Measurements from ENCODE around the gene LMNTD2. TPM values are rescaled to one million over a fixed set of nuclear protein-coding genes. Genes with fewer than 3 reads are reported as not detected.

The LMNTD2 gene
- total and polyA plus RNA-seq, 4 donors: 0.79 to 7.6 (median 3.3) TPM

DNA sequence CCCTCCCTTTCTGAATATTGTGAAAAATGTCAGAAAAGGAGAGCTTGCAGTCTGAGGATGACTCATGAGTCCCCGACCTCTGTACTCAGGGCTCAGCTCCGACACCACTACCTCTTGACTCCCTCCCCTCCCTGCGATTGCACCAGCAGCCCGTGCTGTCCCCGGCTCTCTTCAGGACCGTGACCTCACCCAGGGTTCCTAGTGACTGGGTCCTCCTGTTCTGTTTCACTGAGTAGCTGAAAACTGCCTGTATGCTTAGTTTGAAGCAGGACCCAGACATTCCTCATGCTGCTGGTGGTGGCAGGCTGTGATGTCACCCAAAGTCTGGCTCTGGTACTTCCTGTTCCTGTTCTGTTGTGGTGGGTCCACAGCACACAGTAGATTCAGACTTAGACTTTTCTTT is 27.4 kb upstream of the LMNTD2 start:
- Histone ChIP-seq H3K27me3 (ENCODE audit: control insufficient read depth, insufficient read depth, low read length) (no peaks in the 10 kb centered on the region), H3K36me3 (ENCODE audit: control insufficient read depth, insufficient read depth, low read length) (peaks cover 87% of the 10 kb centered on the region), H3K27ac (ENCODE audit: low read depth, low read length) (no peak overlapping the region), H3K4me1 (ENCODE audit: control insufficient read depth, insufficient read depth, low read length) (no peaks in the 10 kb centered on the region), H3K9me3 (ENCODE audit: control insufficient read depth, insufficient read depth, low read length) (no peaks in the 10 kb centered on the region), H3K4me3 (ENCODE audit: low read depth, low read length) (no peak overlapping the region)
- WGBS (ENCODE audit: insufficient coverage): 86% methylated on average over 6 of the region's 6 CpGs
- DNase-seq (ENCODE audit: low read depth in 4 of 6, low spot score in 6 of 6): no peak

DNA sequence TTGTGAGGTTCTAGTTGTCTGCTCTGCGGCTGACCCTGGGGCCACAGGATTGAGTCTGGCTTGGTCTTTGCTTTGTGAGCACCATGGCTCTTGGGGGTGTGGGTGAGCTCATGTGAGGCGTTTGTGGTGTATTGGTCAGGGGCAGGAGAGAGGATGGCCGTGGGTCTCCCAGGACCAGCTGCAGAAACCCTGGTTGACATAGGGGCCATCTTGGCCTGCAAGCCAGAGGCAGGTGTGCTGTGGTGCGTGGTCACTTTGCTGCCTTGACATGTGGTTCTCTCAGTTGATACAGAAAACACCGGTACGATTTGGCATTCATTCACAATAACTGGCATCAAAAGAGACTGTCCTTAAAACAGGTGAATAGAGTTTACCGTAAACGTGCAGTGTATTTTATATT is 27.0 kb upstream of the LMNTD2 start:
- 100% methylated on average over 3 of the region's 8 CpGs for WGBS (ENCODE audit: insufficient coverage)
- Histone ChIP-seq H3K9me3 (ENCODE audit: control insufficient read depth, insufficient read depth, low read length) (no peaks in the 10 kb centered on the region), H3K27me3 (ENCODE audit: control insufficient read depth, insufficient read depth, low read length) (no peaks in the 10 kb centered on the region), H3K36me3 (ENCODE audit: control insufficient read depth, insufficient read depth, low read length) (peaks cover 86% of the 10 kb centered on the region), H3K4me1 (ENCODE audit: control insufficient read depth, insufficient read depth, low read length) (no peaks in the 10 kb centered on the region), H3K4me3 (ENCODE audit: low read depth, low read length) (no peak overlapping the region), H3K27ac (ENCODE audit: low read depth, low read length) (no peak overlapping the region)
- no peak for DNase-seq (ENCODE audit: low read depth in 4 of 6, low spot score in 6 of 6)

DNA sequence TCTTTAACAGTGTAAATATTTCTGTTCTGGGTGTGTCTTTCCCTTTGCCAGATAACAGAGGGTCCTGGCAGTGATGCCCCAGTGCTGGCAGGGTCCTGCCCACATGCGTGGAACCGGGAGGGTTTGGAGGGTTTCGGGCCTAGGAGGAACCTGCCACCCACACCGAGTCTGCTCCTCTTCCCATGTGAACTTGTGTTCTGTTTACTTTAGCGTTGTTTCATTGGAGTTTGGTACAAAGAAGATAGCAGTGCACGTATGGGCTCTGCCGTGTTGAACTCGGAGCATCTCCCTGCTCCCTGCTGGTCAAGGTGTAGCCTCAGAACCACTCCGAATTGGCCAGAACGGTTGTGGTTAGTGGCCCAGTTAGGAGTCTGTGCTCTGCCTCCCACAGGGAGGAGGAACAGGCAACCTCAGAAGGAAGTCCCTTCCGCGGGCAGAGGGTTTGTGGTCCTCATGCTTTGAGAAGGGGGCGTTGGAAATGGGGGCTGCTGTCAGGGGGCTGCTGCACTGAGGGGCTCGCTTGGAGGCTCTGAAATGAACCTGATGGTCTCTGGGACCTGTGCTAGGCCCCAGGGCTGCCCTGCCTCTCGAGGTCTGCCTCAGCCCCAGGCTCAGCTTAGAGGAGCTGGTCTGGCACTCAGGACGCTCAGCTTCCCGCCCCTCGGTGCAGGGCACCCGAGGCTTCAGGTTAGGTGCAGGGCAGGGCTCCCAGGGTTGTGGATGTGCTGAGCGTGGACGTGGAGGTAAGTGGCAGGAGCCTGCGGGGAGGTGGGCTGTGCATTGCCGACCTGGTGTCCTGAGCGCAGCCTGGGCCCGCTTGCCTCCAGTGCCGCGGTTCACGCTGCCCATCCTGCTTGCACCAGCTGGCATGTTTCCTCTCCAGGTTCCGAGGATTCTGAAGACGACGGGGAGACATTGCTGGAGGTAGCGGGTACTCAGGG is 26.1 kb upstream of the LMNTD2 start:
- Histone ChIP-seq H3K27ac (ENCODE audit: low read depth, low read length) (no peak overlapping the region), H3K9me3 (ENCODE audit: control insufficient read depth, insufficient read depth, low read length) (no peaks in the 10 kb centered on the region), H3K27me3 (ENCODE audit: control insufficient read depth, insufficient read depth, low read length) (no peaks in the 10 kb centered on the region), H3K4me1 (ENCODE audit: control insufficient read depth, insufficient read depth, low read length) (no peaks in the 10 kb centered on the region), H3K36me3 (ENCODE audit: control insufficient read depth, insufficient read depth, low read length) (peaks cover 86% of the 10 kb centered on the region), H3K4me3 (ENCODE audit: low read depth, low read length) (no peak overlapping the region)
- 94% methylated on average over 31 of the region's 32 CpGs for WGBS (ENCODE audit: insufficient coverage)
- no peak for DNase-seq (ENCODE audit: low read depth in 4 of 6, low spot score in 6 of 6)

DNA sequence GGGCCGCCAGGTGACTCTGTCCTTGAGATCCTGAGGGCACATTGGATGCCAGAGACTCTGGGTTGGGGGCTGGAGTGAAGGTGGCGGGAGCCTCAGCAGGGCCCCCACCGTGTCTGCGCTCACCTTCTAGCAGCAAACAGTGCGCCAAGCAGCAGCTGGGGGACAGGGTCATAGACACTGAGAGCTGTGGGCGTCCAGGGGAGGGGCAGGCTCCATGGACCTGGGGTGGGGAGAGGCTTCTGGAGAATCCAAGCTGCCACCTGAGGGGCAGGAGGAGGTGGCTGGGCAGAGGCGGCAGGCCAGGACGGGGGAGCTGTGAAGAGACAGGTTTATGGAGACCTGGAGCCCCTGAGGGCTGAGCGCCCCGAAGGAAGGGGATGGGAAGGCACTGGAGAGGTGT is 23.7 kb upstream of the LMNTD2 start:
- WGBS (ENCODE audit: insufficient coverage): 97% methylated on average over 6 of the region's 10 CpGs

DNA sequence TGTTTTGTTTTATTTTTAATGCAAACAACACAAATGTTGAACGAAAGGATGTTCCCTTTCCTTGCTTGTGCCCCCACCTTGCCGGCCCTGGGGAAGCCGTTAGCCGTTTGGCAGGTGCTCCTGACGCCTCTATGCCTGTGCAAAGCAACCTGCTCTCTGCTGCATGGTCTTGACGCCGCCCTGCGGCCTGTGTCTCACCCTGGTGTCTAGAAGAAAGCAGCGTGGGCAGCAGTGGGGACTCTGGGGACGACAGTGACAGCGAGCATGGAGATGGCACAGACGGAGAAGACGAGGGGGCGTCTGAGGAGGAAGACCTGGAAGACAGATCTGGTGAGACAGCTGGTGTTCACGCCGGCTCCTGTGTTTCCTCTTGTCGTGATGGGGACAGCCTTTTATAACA is 21.2 kb upstream of the LMNTD2 start:
- H3K36me3 ChIP-seq (ENCODE audit: control insufficient read depth, insufficient read depth, low read length): peaks cover 61% of the 10 kb centered on the region
- 90% methylated on average over 17 of the region's 17 CpGs for WGBS (ENCODE audit: insufficient coverage)
- no peaks in the 10 kb centered on the region for H3K9me3 ChIP-seq (ENCODE audit: control insufficient read depth, insufficient read depth, low read length)
- H3K27ac ChIP-seq (ENCODE audit: low read depth, low read length): no peak overlapping the region
- no peaks in the 10 kb centered on the region for H3K27me3 ChIP-seq (ENCODE audit: control insufficient read depth, insufficient read depth, low read length)
- no peak overlapping the region for H3K4me3 ChIP-seq (ENCODE audit: low read depth, low read length)
- H3K4me1 ChIP-seq (ENCODE audit: control insufficient read depth, insufficient read depth, low read length): peaks cover 32% of the 10 kb centered on the region
- DNase-seq (ENCODE audit: low read depth in 4 of 6, low spot score in 6 of 6): no peak

More for the DNA sequence above, 23.7 kb upstream of the LMNTD2 start:
- H3K27ac ChIP-seq (ENCODE audit: low read depth, low read length): no peak overlapping the region
- no peak for DNase-seq (ENCODE audit: low read depth in 4 of 6, low spot score in 6 of 6)
- no peaks in the 10 kb centered on the region for H3K9me3 ChIP-seq (ENCODE audit: control insufficient read depth, insufficient read depth, low read length)
- H3K27me3 ChIP-seq (ENCODE audit: control insufficient read depth, insufficient read depth, low read length): no peaks in the 10 kb centered on the region
- H3K36me3 ChIP-seq (ENCODE audit: control insufficient read depth, insufficient read depth, low read length): peaks cover 71% of the 10 kb centered on the region
- H3K4me3 ChIP-seq (ENCODE audit: low read depth, low read length): no peak overlapping the region
- H3K4me1 ChIP-seq (ENCODE audit: control insufficient read depth, insufficient read depth, low read length): peaks cover 7% of the 10 kb centered on the region

DNA sequence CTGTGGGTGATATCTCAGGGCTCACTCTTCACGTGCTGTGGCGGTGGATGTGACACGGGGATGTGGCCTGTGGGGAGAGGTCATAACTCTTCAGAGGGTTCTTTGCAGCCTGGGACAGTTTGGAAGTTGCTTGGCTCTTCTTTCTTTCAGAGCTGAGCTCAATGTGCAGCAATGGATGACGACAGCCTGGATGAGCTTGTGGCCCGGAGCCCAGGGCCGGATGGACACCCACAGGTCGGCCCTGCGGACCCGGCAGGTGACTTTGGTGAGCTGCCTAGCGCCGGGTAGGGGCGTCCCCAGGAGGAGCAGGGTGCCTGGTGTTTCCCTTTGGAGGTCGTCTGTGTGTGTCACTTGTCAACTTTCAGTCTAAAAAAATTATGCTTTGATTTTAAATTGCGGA is 20.8 kb upstream of the LMNTD2 start:
- DNase-seq (ENCODE audit: low read depth in 4 of 6, low spot score in 6 of 6): no peak
- peaks cover 32% of the 10 kb centered on the region for H3K4me1 ChIP-seq (ENCODE audit: control insufficient read depth, insufficient read depth, low read length)
- WGBS (ENCODE audit: insufficient coverage): 91% methylated on average over 12 of the region's 14 CpGs
- H3K36me3 ChIP-seq (ENCODE audit: control insufficient read depth, insufficient read depth, low read length): peaks cover 57% of the 10 kb centered on the region
- H3K4me3 ChIP-seq (ENCODE audit: low read depth, low read length): no peak overlapping the region
- H3K27ac ChIP-seq (ENCODE audit: low read depth, low read length): no peak overlapping the region
- H3K27me3 ChIP-seq (ENCODE audit: control insufficient read depth, insufficient read depth, low read length): no peaks in the 10 kb centered on the region
- H3K9me3 ChIP-seq (ENCODE audit: control insufficient read depth, insufficient read depth, low read length): no peaks in the 10 kb centered on the region

DNA sequence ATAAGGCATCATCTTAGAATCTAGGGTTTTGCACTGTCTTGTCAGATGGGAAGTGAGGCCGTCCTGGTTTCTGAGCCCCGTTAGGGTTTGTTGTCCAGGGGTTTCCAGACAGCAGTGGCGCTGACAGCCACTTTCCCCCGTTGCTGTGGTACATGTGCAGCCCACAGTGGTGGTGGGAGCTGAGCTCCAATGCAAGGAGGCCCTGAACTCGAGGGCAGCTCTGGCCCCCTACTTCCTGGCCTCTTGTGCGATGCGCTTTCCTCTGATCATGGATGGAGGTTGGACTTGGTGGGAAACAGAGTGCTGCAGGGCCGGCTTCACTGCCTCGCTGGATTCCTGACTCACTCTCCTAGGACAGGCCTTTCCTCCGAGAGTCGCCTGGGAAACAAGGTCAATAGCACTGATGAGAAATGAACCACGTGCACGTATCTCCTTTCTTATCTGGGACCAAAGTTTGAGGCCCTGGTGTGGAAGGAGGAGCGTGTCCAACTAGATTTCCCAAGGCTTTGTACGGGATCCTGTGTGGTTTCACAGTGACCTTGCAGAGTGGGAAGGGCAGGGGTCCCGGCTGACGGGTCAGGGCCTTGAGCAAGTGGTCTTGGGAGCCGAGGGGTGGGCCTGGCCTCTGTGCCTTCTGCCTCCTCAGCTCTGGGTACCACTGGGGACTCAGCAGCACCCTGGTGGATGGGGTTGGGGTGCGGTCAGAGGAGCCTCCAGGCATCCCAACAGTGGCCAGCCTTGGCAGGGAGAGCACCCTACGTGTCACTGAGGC is 19.5 kb upstream of the LMNTD2 start:
- Histone ChIP-seq H3K36me3 (ENCODE audit: control insufficient read depth, insufficient read depth, low read length) (peaks cover 52% of the 10 kb centered on the region), H3K27me3 (ENCODE audit: control insufficient read depth, insufficient read depth, low read length) (peaks cover 2% of the 10 kb centered on the region), H3K27ac (ENCODE audit: low read depth, low read length) (no peak overlapping the region), H3K4me1 (ENCODE audit: control insufficient read depth, insufficient read depth, low read length) (peaks cover 37% of the 10 kb centered on the region), H3K9me3 (ENCODE audit: control insufficient read depth, insufficient read depth, low read length) (no peaks in the 10 kb centered on the region), H3K4me3 (ENCODE audit: low read depth, low read length) (no peak overlapping the region)
- 77% methylated on average over 17 of the region's 20 CpGs for WGBS (ENCODE audit: insufficient coverage)
- DNase-seq (ENCODE audit: low read depth in 4 of 6, low spot score in 6 of 6): no peak

DNA sequence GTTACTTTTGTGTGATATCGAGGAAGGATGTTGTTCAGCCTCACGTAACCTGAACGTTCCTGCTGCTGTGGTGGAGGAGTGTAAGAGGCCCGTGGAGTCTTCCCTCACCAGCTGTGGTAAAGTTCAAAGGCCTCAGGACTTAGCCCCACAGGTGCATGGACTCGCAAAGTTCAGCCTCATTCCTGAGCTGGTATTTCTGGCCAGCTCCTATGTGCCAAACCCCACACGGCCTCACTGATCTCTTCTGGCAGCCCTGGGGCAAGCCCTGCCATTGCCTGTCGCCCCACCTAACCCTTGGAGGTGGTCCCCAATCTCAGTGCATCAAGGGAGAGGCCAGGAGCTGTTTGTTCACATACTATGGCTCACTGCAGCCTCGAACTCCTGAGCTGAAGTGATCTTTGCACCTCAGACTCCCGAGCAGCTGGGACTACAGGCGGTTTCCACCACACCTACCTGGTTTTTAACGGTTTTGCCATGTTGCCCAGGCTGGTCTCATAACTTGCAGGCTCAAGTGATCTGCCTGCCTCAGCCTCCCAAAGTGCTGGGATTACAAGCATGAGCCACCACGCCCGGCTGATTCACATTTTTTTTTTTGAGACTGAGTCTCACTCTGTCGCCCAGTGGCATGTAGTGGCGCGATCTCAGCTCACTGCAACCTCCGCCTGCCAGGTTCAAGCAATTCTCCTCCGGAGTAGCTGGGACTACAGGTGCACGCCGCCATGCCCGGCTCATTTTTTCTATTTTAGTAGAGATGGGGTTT is 17.9 kb upstream of the LMNTD2 start:
- H3K27ac ChIP-seq (ENCODE audit: low read depth, low read length): no peak overlapping the region
- H3K9me3 ChIP-seq (ENCODE audit: control insufficient read depth, insufficient read depth, low read length): no peaks in the 10 kb centered on the region
- H3K27me3 ChIP-seq (ENCODE audit: control insufficient read depth, insufficient read depth, low read length): peaks cover 8% of the 10 kb centered on the region
- DNase-seq (ENCODE audit: low read depth in 4 of 6, low spot score in 6 of 6): no peak
- H3K36me3 ChIP-seq (ENCODE audit: control insufficient read depth, insufficient read depth, low read length): peaks cover 37% of the 10 kb centered on the region
- no peak overlapping the region for H3K4me3 ChIP-seq (ENCODE audit: low read depth, low read length)
- 87% methylated on average over 17 of the region's 21 CpGs for WGBS (ENCODE audit: insufficient coverage)
- H3K4me1 ChIP-seq (ENCODE audit: control insufficient read depth, insufficient read depth, low read length): peaks cover 45% of the 10 kb centered on the region

DNA sequence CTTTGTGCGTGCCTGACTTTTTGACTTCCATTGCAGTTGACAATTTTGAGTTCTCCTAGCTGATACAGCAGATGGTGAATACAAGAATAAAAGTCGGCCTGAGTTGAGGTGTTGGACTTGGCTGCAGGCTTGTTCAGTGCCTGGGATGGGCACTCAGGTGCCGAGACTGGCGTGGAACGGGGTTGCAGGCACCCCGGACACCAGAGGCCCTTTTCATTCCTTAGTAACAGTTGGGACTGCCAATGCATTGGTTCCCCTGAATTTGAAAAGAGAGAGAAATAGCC is 17.0 kb upstream of the LMNTD2 start:
- H3K27me3 ChIP-seq (ENCODE audit: control insufficient read depth, insufficient read depth, low read length): peaks cover 8% of the 10 kb centered on the region
- no peak overlapping the region for H3K27ac ChIP-seq (ENCODE audit: low read depth, low read length)
- no peak for DNase-seq (ENCODE audit: low read depth in 4 of 6, low spot score in 6 of 6)
- H3K4me1 ChIP-seq (ENCODE audit: control insufficient read depth, insufficient read depth, low read length): peaks cover 45% of the 10 kb centered on the region
- H3K36me3 ChIP-seq (ENCODE audit: control insufficient read depth, insufficient read depth, low read length): peaks cover 33% of the 10 kb centered on the region
- H3K4me3 ChIP-seq (ENCODE audit: low read depth, low read length): peak overlapping the region; percentile 85
- no peaks in the 10 kb centered on the region for H3K9me3 ChIP-seq (ENCODE audit: control insufficient read depth, insufficient read depth, low read length)
- WGBS (ENCODE audit: insufficient coverage): 75% methylated on average over 6 of the region's 6 CpGs

Data from spinal cord (tissue), 10 donors.